ENCODE results near the gene SPOCD1. TPM values are rescaled to one million over a fixed set of nuclear protein-coding genes. Genes with fewer than 3 reads are reported as not detected.

SPOCD1 gene
- total and polyA plus RNA-seq, 9 donors = 0.15 to 1.7 (median 0.49) TPM; not detected in 1

GRCh38 chr1:31787261-31787660 lies 28.6 kb downstream of the SPOCD1 start:
- H3K27ac ChIP-seq = no peak overlapping the region
- intact Hi-C loops (cut with DNase I) = loop anchor here in 3 of 4 donors (5.0 kb wide), 2 partner anchors 125 to 225 kb away; no protein-coding TSS in a partner anchor
- no peaks in the 10 kb centered on the region for H3K4me1 ChIP-seq (ENCODE audit: insufficient read depth)
- no peak overlapping the region for H3K4me3 ChIP-seq
- WGBS, 3 donors = 79 to 86% (median 81%) methylated on average over 3 of the region's 3 CpGs
- DNase-seq = peak in 2 of 5 donors; percentile 22
- no peaks in the 10 kb centered on the region for H3K9me3 ChIP-seq
- H3K36me3 ChIP-seq = no peaks in the 10 kb centered on the region
- no peak for TF ChIP-seq POLR2A (IDR thresholded peaks at IDR 0.05)
- no peaks in the 10 kb centered on the region for H3K27me3 ChIP-seq

GRCh38 chr1:31786366-31787060 lies 29.3 kb downstream of the SPOCD1 start:
- intact Hi-C loops (cut with DNase I) = loop anchor here in 3 of 4 donors (5.0 kb wide), 2 partner anchors 124 to 224 kb away; no protein-coding TSS in a partner anchor
- peak in 2 of 5 donors; percentile 43 to 44 for DNase-seq
- TF ChIP-seq CTCF (IDR thresholded peaks at IDR 0.05) (no peak), POLR2A (IDR thresholded peaks at IDR 0.05) (no peak), EP300 (IDR thresholded peaks at IDR 0.05) (no peak)

GRCh38 chr1:31785947-31786290 lies 29.9 kb downstream of the SPOCD1 start:
- DNase-seq = peak in 1 of 5 donors; percentile 15
- intact Hi-C loops (cut with DNase I) = loop anchor here in 3 of 4 donors (5.0 kb wide), 2 partner anchors 124 to 224 kb away; no protein-coding TSS in a partner anchor

More at GRCh38 chr1:31786366-31787060, 29.3 kb downstream of the SPOCD1 start:
- WGBS, 3 donors = 86 to 91% (median 87%) methylated on average over 16 of the region's 16 CpGs
- Histone ChIP-seq H3K27me3 (no peaks in the 10 kb centered on the region), H3K4me3 (no peak overlapping the region), H3K4me1 (ENCODE audit: insufficient read depth) (no peaks in the 10 kb centered on the region), H3K9me3 (no peaks in the 10 kb centered on the region), H3K36me3 (no peaks in the 10 kb centered on the region), H3K27ac (no peak overlapping the region)

GRCh38 chr1:31785020-31785946 lies 30.5 kb downstream of the SPOCD1 start:
- WGBS, 3 donors = 79 to 83% (median 82%) methylated on average over 20 of the region's 20 CpGs
- Histone ChIP-seq H3K27me3 (no peaks in the 10 kb centered on the region), H3K4me1 (ENCODE audit: insufficient read depth) (no peaks in the 10 kb centered on the region), H3K4me3 (no peak overlapping the region), H3K27ac (no peak overlapping the region), H3K36me3 (no peaks in the 10 kb centered on the region), H3K9me3 (no peaks in the 10 kb centered on the region)
- TF ChIP-seq POLR2A (IDR thresholded peaks at IDR 0.05) = no peak
- TF ChIP-seq EP300 (IDR thresholded peaks at IDR 0.05) = no peak
- no peak for TF ChIP-seq CTCF (IDR thresholded peaks at IDR 0.05)
- intact Hi-C loops (cut with DNase I) = loop anchor here in 3 of 4 donors (5.0 kb wide), 2 partner anchors 123 to 223 kb away; no protein-coding TSS in a partner anchor
- peak in 2 of 5 donors; percentile 22 to 34 for DNase-seq

More at GRCh38 chr1:31785947-31786290, 29.9 kb downstream of the SPOCD1 start:
- Histone ChIP-seq H3K36me3 (no peaks in the 10 kb centered on the region), H3K27ac (no peak overlapping the region), H3K4me3 (no peak overlapping the region), H3K27me3 (no peaks in the 10 kb centered on the region), H3K9me3 (no peaks in the 10 kb centered on the region), H3K4me1 (ENCODE audit: insufficient read depth) (no peaks in the 10 kb centered on the region)
- WGBS, 3 donors = 77 to 80% (median 80%) methylated on average over 3 of the region's 3 CpGs
- no peak for TF ChIP-seq EP300 (IDR thresholded peaks at IDR 0.05)
- TF ChIP-seq CTCF (IDR thresholded peaks at IDR 0.05) = no peak
- no peak for TF ChIP-seq POLR2A (IDR thresholded peaks at IDR 0.05)

Measured in ovary (tissue), 9 donors.